Activated CD8-positive, alpha-beta memory T cell treated with anti-CD3 and anti-CD28 coated beads, Interleukin-2, amount 50 U/mL, for 24 hours (primary cell): ENCODE results near the gene MEF2C.

Source experiments
- DNase-seq: peaks from one replicate; pipeline ENCODE4 v3.0.0-alpha.2; 2020; ENCODE audit errors: extremely low read depth

Gene MEF2C

DNA sequence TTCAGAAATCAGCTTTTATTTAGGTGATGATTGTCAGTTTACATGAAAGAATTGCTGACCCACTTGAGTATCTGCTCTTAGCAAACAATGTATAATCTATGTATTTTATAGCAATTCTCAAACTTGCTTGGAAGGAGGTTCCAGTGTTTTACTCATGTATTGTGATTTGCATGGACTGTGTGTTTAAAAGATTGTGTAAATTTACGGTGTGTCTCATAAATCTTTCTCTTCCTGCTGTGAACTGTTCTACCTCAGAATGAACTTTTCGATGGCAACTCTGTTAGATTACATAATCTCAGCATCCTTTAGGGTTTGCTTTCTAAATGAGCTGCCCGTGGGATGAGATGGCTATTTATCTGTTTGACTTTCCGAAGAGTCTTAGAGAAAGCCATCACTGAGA lies 122.5 kb downstream of the MEF2C start:
- no peak for DNase-seq

DNA sequence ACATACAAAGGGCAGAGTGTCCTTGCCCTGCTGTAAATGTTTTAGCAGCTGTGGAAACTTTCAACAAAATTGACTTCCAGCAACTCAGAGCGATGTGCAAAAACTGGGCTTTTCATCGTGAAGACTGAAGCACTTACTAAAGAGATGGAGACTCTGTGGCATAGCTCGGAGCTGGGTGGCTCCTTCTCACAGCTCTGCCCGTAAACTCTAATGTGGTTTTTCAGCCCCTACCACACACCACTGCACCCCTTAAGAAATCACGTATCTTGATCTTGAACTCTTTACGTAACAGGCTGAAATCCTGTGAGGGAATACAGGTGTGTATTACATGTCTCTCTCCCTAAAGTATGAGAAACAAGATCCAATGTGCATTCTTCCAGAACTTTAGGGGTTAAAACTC lies 124.4 kb downstream of the MEF2C start:
- DNase-seq, result no peak

GRCh38 chr5:88758184-88758583 lies 124.8 kb downstream of the MEF2C start:
- no peak for DNase-seq

DNA sequence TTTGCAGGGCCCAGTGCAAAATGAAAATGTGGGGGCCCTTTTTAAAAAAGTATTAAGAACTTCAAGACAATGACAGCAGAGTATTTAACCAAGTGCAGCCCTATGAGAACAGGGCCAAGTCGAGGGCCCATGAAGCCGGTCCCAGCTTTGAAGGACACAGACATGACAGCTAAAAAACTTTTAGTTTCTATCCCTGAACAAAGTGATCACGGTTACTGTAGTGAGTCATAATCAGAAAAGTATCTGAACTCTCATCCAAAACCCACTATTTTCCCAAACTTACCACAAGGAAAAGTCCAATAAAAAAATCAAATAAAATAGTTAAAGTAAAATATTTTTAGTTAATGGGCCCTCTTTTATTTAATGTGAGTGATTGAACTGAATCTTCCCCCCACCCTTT lies 126.0 kb downstream of the MEF2C start:
- DNase-seq, result no peak

- no peak for DNase-seq
These were observed 134.3 kb downstream of the MEF2C start for GRCh38 chr5:88748666-88749065.

GRCh38 chr5:88746438-88746882 lies 136.5 kb downstream of the MEF2C start:
- DNase-seq, result no peak

GRCh38 chr5:88745093-88745696 lies 137.8 kb downstream of the MEF2C start:
- no peak for DNase-seq

DNA sequence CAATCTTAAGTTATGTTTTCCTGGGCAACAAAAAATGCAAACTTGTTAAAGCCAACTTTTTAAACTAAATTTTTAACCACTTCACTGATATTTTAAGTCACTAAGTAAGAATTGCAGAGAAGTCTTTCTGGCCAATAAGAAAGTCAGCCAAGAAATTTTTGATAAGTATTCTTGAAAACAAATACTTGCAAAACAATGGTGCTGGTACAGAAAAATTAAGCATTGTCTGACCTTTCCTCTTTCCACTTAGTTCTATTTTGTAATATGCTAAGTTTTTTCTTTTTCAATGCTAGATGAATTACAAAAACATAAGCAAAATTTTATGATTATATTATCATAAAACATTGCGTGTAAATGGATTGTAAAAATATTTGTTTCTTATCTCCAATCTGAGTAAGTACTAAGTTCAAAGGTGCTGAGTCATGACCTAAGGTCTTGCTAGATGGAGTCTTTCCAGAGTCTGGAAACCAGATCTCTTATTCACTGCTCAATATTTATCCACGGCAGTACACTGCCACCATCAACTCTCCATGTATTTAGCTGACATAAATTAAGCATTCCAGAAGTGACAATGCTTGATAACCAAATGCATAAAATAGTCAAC lies 139.7 kb downstream of the MEF2C start:
- DNase-seq, result no peak

DNA sequence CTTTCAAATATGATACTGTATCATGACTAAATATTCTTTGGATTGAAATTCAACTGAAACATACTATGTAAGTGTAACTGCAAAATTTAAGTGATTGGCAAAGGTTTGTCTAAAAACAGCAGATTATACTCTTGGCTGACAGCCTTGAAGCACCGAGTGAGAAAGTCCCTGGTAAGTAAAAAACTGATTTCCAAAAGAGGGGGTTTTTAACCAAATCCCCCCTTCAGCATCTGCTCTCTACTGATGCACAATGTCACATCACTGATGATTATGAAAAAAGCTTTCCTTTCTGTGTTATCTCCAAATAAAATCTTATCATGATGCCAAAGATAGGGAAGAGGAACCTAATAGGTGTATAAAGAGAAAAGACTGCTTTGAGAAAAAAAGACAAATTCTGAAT lies 141.0 kb downstream of the MEF2C start:
- DNase-seq, result no peak

DNA sequence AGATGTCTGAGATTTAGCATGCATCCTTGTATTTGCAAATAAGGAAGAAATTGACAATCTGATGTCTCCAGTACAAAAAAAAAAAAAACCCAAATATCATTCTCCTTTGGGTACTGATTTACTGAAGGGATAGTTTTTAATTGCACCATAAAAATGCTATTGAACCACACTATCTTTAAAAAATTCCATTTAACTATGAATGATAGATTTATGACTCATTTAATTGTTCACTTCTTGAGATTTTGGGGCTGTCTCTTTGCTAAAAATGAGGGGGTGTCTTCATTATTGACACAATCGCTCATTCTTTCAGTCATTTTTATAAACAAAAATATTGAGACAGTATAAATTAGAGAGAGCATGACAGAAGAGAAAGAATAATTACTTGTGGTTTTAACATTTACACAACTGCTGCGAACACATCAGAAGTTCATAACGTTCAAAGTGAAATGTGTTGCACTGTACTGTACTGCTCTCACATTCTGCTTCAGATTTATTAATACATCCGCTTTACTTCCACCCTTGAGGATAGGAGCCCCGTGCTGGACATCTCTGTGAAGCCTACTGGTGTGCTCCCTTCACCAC lies 142.3 kb downstream of the MEF2C start:
- DNase-seq, result no peak

DNA sequence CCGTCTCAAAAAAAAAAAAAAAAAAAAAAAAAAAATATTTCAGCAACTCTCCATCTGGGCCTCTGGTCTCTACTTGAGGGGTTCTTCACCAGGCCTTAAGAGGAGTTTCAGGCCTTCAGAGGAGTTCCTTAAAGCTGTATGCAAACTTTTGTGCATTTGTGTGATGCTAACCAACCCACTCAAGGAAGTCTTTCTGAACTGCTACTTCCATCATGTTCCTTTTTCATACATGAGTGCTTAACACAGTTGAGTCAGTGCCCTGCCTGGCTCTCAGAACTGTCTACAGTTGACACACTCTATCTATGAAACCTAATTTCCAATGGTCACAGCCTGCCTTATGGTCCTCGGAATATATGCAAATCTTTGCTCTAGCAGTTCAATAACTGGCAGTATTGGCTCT lies 146.5 kb downstream of the MEF2C start:
- no peak for DNase-seq

GRCh38 chr5:88734983-88735382 lies 148.0 kb downstream of the MEF2C start:
- DNase-seq, result no peak

DNA sequence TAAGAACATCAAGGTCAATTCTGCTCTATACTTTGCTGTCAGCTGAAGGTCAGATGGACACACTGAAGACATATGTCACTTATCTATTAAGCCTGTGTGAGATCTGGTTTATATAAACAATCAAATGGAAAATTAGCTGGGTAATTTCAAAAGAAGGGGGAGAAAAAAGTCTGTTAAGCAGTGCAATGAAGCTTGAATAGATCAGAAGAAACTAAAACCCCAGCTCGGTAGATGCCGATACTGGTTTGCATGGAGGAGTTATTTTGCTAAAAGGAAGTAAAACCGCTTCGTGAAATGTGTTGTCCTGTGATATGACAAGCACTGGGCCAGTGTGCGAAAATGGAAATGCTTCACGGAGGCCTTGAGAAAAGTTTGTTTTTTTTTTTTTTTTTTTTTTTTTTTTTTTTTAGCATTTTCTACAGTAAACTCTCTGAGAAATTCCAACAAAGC lies 148.8 kb downstream of the MEF2C start:
- DNase-seq, result no peak

GRCh38 chr5:88732862-88733261 lies 150.1 kb downstream of the MEF2C start:
- DNase-seq, result no peak

- DNase-seq, result no peak
These were observed 150.8 kb downstream of the MEF2C start for GRCh38 chr5:88732181-88732633.

- no peak for DNase-seq
These were observed 153.2 kb downstream of the MEF2C start for GRCh38 chr5:88729829-88730182.

DNA sequence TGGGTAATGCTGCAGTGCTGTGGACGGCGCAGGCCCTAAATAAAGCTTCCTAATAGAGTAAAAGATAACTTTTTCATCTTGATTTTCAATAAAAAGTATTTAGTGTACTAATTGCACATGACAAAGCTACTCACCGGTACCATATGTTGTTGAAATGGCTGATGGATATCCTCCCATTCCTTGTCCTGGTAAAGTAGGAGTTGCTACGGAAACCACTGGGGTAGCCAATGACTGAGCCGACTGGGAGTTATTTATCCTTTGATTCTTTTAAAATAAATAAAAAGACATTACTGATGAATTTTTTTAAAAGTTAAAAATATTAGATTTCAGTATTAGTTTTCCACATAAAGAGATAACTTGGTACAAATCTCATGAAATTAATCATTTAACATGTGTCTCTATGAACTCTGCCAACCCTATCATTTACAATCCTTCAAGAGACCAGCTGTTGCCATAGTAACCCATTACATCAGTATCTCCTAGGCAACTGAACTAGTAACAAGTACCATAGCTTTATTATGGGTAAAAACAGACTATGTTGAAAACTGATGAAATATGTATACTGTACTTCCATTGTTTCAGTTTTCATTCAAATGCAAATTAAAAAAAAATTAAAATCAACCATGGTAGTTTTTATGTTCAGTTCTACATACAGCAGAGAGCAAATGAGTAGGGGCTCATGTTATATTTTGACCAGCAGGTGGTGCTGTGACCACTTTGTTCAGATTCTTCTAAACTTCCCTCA lies 153.7 kb downstream of the MEF2C start:
- DNase-seq, result peak; percentile 25

GRCh38 chr5:88727705-88728313 lies 155.2 kb downstream of the MEF2C start:
- DNase-seq, result no peak

DNA sequence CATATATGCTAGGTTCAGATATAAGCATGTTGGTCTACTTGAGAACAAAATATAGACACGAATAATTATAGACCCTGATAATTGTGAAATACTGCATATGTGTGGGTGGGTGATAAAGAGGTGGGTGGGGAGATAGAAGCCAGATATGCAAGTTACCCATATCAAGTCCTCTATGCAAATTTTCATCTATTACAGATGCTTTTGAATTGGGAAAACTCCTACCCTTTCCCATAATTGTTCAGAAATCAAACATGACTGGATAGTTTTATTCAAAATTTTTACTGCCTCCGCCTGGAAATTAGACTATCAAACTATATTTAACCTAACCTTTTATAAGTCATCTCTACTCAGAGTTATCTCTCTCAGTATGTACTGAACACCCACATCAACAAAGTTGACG lies 157.5 kb downstream of the MEF2C start:
- DNase-seq, result no peak

DNA sequence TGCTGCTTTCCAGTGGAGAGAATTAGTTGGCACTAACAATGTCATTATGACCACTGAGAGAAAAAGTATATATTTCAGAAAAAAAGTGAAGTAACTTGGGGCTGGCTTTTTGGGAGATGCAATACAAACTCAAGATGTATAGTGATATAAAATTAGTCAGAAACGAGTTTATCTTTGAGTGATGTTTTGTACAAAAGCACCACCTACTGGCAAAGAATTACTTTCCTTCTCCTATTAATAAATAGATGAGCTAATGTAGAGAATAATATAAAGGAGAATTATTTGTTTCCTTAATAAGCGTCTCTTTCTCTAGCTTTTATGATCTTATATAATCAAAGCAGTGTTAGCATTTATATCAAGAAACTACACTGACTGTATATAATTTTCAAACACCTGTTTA lies 158.8 kb downstream of the MEF2C start:
- no peak for DNase-seq

GRCh38 chr5:88722546-88723073 lies 160.4 kb downstream of the MEF2C start:
- DNase-seq, result no peak

DNA sequence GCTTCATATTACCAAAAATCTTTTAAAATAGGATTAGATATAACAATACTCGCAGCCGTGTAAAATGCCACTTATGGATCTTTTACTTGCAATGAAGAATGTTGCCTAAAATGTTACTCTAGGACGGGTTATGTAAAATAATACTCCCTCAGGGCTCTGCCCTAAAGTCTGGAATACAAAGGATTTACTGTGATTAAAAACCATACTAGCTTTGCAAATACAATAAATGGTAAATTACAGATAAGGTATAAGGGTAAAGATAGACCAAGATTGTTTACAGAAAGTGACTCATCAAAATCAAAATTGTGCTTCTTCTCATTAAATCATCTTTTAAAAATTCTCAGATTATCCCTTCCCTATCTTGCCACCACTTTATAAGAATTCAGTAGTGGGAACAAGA lies 163.6 kb downstream of the MEF2C start:
- DNase-seq, result no peak
